GM12874 (cell line): Measurements from ENCODE around the gene TMEM127.

Experiments used
- CTCF ChIP-seq: IDR thresholded peaks from 2 replicates; pipeline ENCODE4 v1.5.1; 2011; ENCODE audit warnings: low read depth, mild to moderate bottlenecking, control low read depth, low read length, moderate library complexity; ENCODE audit not compliant: insufficient read depth

Gene TMEM127

GRCh38 chr2:96236882-96237281 is 28.9 kb downstream of the TMEM127 start:
- no peak for TF ChIP-seq CTCF

- TF ChIP-seq CTCF, result peak; percentile 42
Observed at GRCh38 chr2:96233880-96234316, 31.9 kb downstream of the TMEM127 start.

- no peak for TF ChIP-seq CTCF
Observed at GRCh38 chr2:96233436-96233835, 32.4 kb downstream of the TMEM127 start.

GRCh38 chr2:96231316-96231715 is 34.5 kb downstream of the TMEM127 start:
- no peak for TF ChIP-seq CTCF

- no peak for TF ChIP-seq CTCF
Observed at GRCh38 chr2:96225016-96225533, 40.7 kb downstream of the TMEM127 start.

GRCh38 chr2:96218508-96219131 is 47.2 kb downstream of the TMEM127 start:
- TF ChIP-seq CTCF, result no peak

GRCh38 chr2:96214554-96214953 is 51.2 kb downstream of the TMEM127 start:
- no peak for TF ChIP-seq CTCF
